Myocyte (in vitro differentiated cells): ENCODE results near the gene ATP6V0A1. TPM values are rescaled to one million over a fixed set of nuclear protein-coding genes. Genes with fewer than 3 reads are reported as not detected.
"Not testable (repeated sequence)": the region's sequence is repeated elsewhere in the genome, so short reads cannot be mapped to it uniquely, and the experiment has no call there.

Source experiments
- DNase-seq: peaks from one replicate; pipeline ENCODE4 v3.0.0-alpha.2; 2012; ENCODE audit warnings: low read depth
- total RNA-seq: library from RNA; depleted of rRNA; stranded (reverse); fragments of >200 nt; gene quantifications from 2 replicates; pipeline ENCODE4 v1.2.3, GENCODE V29; 2014

Gene ATP6V0A1
- total RNA-seq, 1 donor from 2014 or later: 102 TPM

DNA sequence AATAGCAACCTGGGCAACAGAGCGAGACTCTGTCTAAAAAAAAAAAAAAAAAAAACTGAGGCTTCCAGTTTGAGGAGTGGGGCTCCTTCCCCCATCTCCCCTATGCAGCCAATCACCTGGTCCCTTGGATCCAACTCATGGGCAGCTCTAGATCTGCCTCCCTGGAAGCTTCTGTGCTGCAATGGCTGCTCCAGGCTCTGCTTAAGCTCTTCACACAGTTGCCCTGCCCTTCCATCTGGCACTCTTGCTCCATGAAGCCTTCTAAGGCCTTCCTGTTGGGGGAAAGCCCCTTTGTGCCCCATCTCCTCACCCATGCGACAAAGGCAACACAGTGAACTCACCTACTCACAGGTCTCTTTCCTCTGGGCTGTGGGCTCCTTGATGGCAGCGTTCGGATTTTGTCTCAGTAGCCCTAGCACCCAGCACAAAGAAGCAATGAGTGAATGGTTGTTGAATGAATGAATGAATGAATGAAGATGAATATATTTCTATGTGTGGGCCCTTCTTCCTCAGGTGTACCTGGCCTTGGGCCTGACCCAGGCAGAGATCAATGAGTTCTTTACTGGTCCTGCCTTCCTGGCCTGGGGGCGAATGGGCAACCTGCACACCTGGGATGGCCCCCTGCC, 79.3 kb downstream of the ATP6V0A1 start:
- DNase-seq: no peak

DNA sequence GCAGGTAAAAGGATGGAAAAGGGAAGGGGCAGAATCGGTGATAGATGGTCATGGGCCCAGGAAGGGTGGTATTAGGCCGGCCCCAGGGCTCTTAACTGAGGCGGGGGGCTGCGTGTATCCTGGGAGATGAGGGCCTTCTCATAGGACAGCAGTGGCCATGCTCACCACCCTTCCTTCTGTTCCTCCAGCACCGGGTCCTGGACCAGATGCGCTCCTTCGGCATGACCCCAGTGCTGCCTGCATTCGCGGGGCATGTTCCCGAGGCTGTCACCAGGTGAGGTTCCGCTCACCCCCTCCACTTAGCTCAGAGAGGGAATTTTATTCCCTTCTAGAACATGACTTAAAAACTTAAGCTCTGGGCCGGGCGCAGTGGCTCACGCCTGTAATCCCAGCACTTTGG, 79.8 kb downstream of the ATP6V0A1 start:
- no peak for DNase-seq

DNA sequence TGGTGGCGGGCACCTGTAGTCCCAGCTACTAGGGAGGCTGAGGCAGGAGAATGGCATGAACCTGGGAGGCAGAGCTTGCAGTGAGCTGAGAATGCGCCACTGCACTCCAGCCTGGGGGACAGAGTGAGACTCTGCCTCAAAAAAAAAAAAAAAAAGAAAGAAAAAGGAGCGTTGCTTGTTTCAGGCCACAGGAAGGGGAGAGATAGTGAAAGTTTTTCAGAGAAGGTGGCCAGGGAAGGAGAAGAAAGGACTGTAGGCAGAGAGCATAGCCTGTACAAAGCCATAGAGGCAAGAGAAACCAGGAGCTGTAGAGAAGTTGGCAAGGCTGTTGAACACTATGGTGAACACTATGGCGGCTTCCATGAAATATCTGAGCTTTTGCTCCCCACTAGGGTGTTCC, 81.9 kb downstream of the ATP6V0A1 start:
- not testable (repeated sequence) for DNase-seq

GRCh38 chr17:42541041-42541833, 82.6 kb downstream of the ATP6V0A1 start:
- no peak for DNase-seq

DNA sequence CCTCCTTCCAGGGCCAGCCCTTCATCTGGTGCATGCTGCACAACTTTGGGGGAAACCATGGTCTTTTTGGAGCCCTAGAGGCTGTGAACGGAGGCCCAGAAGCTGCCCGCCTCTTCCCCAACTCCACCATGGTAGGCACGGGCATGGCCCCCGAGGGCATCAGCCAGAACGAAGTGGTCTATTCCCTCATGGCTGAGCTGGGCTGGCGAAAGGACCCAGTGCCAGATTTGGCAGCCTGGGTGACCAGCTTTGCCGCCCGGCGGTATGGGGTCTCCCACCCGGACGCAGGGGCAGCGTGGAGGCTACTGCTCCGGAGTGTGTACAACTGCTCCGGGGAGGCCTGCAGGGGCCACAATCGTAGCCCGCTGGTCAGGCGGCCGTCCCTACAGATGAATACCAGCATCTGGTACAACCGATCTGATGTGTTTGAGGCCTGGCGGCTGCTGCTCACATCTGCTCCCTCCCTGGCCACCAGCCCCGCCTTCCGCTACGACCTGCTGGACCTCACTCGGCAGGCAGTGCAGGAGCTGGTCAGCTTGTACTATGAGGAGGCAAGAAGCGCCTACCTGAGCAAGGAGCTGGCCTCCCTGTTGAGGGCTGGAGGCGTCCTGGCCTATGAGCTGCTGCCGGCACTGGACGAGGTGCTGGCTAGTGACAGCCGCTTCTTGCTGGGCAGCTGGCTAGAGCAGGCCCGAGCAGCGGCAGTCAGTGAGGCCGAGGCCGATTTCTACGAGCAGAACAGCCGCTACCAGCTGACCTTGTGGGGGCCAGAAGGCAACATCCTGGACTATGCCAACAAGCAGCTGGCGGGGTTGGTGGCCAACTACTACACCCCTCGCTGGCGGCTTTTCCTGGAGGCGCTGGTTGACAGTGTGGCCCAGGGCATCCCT, 84.8 kb downstream of the ATP6V0A1 start:
- DNase-seq: no peak

DNA sequence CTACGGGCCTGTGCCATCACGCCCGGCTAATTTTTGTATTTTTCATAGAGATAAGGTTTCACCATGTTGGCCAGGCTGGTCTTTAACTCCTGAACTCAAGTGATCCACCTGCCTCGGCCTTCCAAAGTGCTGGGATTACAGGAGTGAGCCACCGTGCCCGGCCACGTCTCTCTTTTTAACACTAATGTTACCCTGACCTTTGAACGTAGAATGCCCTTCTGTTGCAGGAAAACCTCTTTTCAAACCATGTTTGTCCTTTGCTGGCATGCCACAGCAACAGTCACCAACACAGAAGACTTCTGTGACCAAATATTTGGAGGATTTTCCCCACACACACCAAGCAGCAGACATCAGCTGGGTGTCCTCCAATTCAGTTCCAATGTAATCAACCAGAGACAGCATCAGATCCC, 86.2 kb downstream of the ATP6V0A1 start:
- DNase-seq: no peak

GRCh38 chr17:42545755-42546505, 87.3 kb downstream of the ATP6V0A1 start:
- DNase-seq: not testable (repeated sequence)

DNA sequence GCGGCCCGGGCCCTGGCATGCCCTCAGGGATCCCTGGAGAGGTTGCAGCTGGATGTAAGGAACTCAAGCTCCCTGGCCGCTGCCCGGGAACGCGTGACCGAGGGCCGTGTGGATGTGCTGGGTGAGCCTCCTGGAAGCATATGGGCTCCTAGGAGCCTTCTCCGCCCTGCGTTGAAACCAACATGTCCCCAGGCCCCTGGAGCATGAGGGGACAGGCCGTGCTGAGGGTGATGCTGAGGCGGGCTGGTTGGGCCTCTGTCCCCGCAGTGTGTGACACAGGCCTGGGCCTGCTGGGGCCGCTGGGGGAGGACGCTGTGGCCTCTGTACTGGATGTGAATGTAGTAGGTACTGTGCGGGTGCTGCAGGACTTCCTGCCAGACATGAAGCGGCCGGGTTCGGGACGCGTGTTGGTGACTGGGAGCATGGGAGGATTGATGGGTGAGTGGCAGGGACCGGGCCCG, 88.4 kb downstream of the ATP6V0A1 start:
- DNase-seq: no peak

- no peak for DNase-seq
Measured at GRCh38 chr17:42547698-42548069, 89.0 kb downstream of the ATP6V0A1 start.

GRCh38 chr17:42548070-42548837, 89.6 kb downstream of the ATP6V0A1 start:
- no peak for DNase-seq

DNA sequence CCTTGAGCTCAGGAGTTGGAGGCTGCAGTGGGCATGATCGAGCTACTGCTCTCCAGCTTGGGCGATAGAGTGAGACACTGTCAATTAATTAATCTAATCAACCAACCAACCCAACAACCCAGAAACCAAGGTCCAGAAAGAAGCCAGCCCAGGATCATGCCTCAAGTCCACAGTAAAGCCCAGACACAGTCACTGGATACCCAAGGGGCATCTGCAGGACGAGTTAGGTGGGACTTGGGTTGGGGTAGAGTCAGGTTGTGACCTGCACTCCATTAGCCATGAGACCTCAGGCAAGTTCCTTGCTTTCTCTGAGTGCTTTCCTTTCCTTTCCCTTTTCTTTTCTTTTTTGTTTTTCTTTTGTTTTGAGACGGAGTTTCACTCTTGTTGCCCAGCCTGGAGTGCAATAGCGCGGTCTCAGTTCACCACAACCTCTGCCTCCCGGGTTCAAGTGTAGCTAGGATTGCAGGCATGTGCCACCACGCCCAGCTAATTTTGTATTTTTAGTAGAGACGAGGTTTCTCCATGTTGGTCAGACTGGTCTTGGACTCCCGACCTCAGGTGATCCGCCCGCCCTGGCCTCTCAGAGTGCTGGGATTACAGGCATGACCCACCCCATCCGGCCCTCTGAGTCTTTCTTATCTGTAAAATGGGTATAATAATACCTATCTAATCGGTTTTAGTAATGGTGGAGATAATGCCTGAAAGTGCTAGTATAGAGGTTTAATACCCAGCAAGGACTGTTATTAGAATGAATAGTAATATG, 90.5 kb downstream of the ATP6V0A1 start:
- no peak for DNase-seq

DNA sequence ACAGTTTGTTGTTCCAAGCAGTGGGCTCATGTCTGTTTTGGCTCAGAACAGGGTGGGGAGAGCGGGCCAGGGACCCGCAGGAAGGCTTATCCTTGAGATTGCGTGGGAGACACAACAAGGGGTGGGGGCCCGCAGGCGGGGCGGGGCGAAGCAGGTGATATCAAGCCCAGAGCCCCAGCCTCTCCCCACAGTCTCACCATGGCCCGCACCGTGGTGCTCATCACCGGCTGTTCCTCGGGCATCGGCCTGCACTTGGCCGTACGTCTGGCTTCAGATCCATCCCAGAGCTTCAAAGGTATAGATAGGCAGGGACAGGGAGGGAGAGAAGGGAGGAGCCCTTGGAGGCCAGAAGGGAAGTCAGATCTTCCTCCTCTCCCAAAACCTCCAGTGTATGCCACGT, 94.1 kb downstream of the ATP6V0A1 start, which contains the start of gene HSD17B1:
TSS of gene HSD17B1 (plus strand) at position 188 of the 400 bp plus-strand sequence. CDS start at position 199, 11 bp downstream.
- not testable (repeated sequence) for DNase-seq

GRCh38 chr17:42553161-42553818, 94.6 kb downstream of the ATP6V0A1 start:
- no peak for DNase-seq

DNA sequence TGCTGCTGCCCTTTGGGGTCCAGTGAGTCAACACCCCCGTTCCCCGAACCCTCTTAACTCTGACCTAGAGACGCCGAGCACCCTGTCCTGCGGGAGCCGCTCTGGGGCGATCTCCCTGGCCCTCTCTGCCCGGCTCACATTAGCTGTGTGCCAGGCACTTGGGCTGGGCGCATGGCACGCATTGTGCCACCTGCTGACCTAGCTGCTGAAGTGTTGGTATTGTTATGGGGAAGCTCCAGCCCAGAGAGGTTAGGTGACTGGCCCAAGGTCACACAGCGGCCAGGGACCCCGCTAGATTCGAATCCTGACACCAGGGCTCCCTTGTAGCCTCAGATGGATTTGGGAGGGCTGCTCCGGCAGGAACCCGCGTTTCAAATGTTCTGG, 95.2 kb downstream of the ATP6V0A1 start:
- DNase-seq: peak; percentile 26

DNA sequence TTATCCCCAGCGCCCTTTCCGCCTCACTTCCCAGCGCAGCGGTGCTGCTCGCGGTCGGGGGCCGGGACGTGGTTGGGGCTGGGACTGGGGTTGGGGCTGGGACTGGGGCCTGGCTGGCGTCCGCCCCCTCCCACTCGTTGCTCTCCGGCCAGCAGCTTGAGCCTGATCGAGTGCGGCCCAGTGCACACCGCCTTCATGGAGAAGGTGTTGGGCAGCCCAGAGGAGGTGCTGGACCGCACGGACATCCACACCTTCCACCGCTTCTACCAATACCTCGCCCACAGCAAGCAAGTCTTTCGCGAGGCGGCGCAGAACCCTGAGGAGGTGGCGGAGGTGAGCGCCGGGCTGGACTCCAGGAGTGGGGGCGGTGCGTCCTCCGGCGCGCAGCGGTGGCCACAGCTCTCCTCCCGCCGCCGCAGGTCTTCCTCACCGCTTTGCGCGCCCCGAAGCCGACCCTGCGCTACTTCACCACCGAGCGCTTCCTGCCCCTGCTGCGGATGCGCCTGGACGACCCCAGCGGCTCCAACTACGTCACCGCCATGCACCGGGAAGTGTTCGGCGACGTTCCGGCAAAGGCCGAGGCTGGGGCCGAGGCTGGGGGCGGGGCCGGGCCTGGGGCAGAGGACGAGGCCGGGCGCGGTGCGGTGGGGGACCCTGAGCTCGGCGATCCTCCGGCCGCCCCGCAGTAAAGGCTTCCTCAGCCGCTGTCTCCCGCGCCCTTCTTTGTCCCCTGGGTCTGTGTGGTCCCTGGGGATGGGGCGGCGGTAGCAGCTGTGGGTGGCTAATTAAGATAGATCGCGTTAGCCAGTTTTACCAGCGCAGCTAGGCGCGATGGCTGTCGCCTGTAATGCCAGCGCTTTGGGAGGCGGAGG, 95.8 kb downstream of the ATP6V0A1 start:
- DNase-seq: peak; percentile 83

DNA sequence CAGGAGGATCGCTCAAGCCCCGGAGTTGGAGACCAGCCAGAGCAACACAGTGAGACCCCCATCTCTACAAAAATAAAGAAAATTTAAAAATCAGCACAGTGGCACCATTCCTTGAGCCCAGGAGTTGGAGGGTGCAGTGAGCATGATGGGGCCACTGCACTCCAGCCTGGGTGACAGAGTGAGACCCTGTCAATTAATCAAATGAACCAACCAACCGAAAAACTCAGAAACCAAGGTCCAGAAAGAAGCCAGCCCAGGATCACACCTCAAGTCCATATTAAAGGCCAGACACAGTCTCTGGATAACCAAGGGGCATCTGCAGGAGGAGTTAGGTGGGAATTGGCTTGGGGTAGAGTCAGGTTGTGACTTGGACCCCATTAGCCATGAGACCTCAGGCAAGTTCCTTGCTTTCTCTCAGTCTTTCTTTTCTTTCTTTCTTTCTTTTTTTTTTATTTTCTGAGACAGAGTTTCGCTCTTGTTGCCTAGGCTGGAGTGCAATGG, 96.5 kb downstream of the ATP6V0A1 start:
- no peak for DNase-seq

GRCh38 chr17:42555961-42556617, 97.4 kb downstream of the ATP6V0A1 start:
- not testable (repeated sequence) for DNase-seq
